Effector memory CD4-positive, alpha-beta T cell (primary cell): Measurements from ENCODE around the gene TOR3A.
"Not testable (repeated sequence)": the region's sequence is repeated elsewhere in the genome, so short reads cannot be mapped to it uniquely, and the experiment has no call there.

ENCODE experiments used
- DNase-seq, 3 donors: peaks; one replicate each; pipeline ENCODE4 v3.0.0-alpha.2; 2020
- H3K27ac ChIP-seq: 2 replicates; pipeline ENCODE4 v1.7.0; 2013; ENCODE audit warnings: mild to moderate bottlenecking, low read length, moderate library complexity; ENCODE audit not compliant: insufficient read depth, poor library complexity, severe bottlenecking
- H3K27me3 ChIP-seq: replicated peaks from 2 replicates; pipeline ENCODE4 v1.7.0; 2013; ENCODE audit warnings: mild to moderate bottlenecking, low read length; ENCODE audit not compliant: insufficient read depth, control insufficient read depth, poor library complexity, severe bottlenecking
- H3K36me3 ChIP-seq: 2 replicates; pipeline ENCODE4 v1.7.0; 2013; ENCODE audit warnings: mild to moderate bottlenecking, low read length, moderate library complexity; ENCODE audit not compliant: control insufficient read depth, insufficient read depth
- H3K4me1 ChIP-seq: 2 replicates; pipeline ENCODE4 v1.7.0; 2013; ENCODE audit warnings: low read length, mild to moderate bottlenecking; ENCODE audit not compliant: control insufficient read depth, insufficient read depth, poor library complexity, severe bottlenecking
- H3K4me3 ChIP-seq: 2 replicates; pipeline ENCODE4 v1.7.0; 2013; ENCODE audit warnings: low read length, low read depth, mild to moderate bottlenecking; ENCODE audit not compliant: insufficient read depth, poor library complexity, severe bottlenecking
- H3K9me3 ChIP-seq: 2 replicates; pipeline ENCODE4 v1.7.0; 2013; ENCODE audit warnings: mild to moderate bottlenecking, low read length, moderate library complexity; ENCODE audit not compliant: control insufficient read depth

Gene TOR3A

GRCh38 chr1:179126338-179127060, 44.6 kb downstream of the TOR3A start:
- no peak overlapping the region for H3K27ac ChIP-seq
- no peaks in the 10 kb centered on the region for H3K9me3 ChIP-seq
- DNase-seq, result no peak
- no peaks in the 10 kb centered on the region for H3K27me3 ChIP-seq
- no peaks in the 10 kb centered on the region for H3K36me3 ChIP-seq
- H3K4me3 ChIP-seq, result no peak overlapping the region
- H3K4me1 ChIP-seq, result no peaks in the 10 kb centered on the region

- Histone ChIP-seq H3K9me3 (no peaks in the 10 kb centered on the region), H3K27ac (no peak overlapping the region), H3K27me3 (no peaks in the 10 kb centered on the region), H3K4me1 (no peaks in the 10 kb centered on the region), H3K36me3 (no peaks in the 10 kb centered on the region), H3K4me3 (no peak overlapping the region)
- no peak for DNase-seq
These were observed 45.5 kb downstream of the TOR3A start for GRCh38 chr1:179127163-179127895.

GRCh38 chr1:179128520-179128919, 46.6 kb downstream of the TOR3A start:
- H3K27ac ChIP-seq, result no peak overlapping the region
- H3K9me3 ChIP-seq, result no peaks in the 10 kb centered on the region
- no peak for DNase-seq
- H3K4me1 ChIP-seq, result no peaks in the 10 kb centered on the region
- no peaks in the 10 kb centered on the region for H3K27me3 ChIP-seq
- H3K4me3 ChIP-seq, result no peak overlapping the region
- no peaks in the 10 kb centered on the region for H3K36me3 ChIP-seq

- Histone ChIP-seq H3K27ac (peak overlapping the region; percentile 62), H3K9me3 (no peaks in the 10 kb centered on the region), H3K4me1 (no peaks in the 10 kb centered on the region), H3K27me3 (no peaks in the 10 kb centered on the region), H3K4me3 (peak overlapping the region; percentile 32), H3K36me3 (no peaks in the 10 kb centered on the region)
- no peak for DNase-seq
These were observed 48.0 kb downstream of the TOR3A start for GRCh38 chr1:179129702-179130473.

- not testable (repeated sequence) for H3K27ac ChIP-seq, H3K27me3 ChIP-seq, DNase-seq, H3K36me3 ChIP-seq, H3K4me3 ChIP-seq, H3K9me3 ChIP-seq, H3K4me1 ChIP-seq
These were observed 53.3 kb downstream of the TOR3A start for GRCh38 chr1:179135168-179135567.

- not testable (repeated sequence) for H3K4me1 ChIP-seq, H3K9me3 ChIP-seq, H3K27me3 ChIP-seq, H3K36me3 ChIP-seq, DNase-seq, H3K27ac ChIP-seq, H3K4me3 ChIP-seq
These were observed 53.8 kb downstream of the TOR3A start for GRCh38 chr1:179135707-179136106.

GRCh38 chr1:179137617-179138255, 55.9 kb downstream of the TOR3A start:
- Histone ChIP-seq H3K4me3 (no peak overlapping the region), H3K36me3 (no peaks in the 10 kb centered on the region), H3K9me3 (no peaks in the 10 kb centered on the region), H3K27me3 (no peaks in the 10 kb centered on the region), H3K4me1 (peaks cover 6% of the 10 kb centered on the region), H3K27ac (no peak overlapping the region)
- DNase-seq, result no peak

- H3K27me3 ChIP-seq, H3K27ac ChIP-seq, H3K36me3 ChIP-seq, H3K4me1 ChIP-seq, DNase-seq, H3K9me3 ChIP-seq, H3K4me3 ChIP-seq: not testable (repeated sequence)
These were observed 56.9 kb downstream of the TOR3A start for GRCh38 chr1:179138755-179139154.

- H3K27me3 ChIP-seq, result no peaks in the 10 kb centered on the region
- H3K27ac ChIP-seq, result no peak overlapping the region
- DNase-seq, result no peak
- H3K4me3 ChIP-seq, result no peak overlapping the region
- H3K9me3 ChIP-seq, result no peaks in the 10 kb centered on the region
- H3K36me3 ChIP-seq, result no peaks in the 10 kb centered on the region
- H3K4me1 ChIP-seq, result peaks cover 10% of the 10 kb centered on the region
These were observed 59.9 kb downstream of the TOR3A start for GRCh38 chr1:179141592-179142251.
